OCI-LY3 (cell line): ENCODE measurements around the gene ACAD10.

ENCODE experiments used
- H2AFZ ChIP-seq: fragments of 200-600, 300-600 bp; shearing (Covaris generic); 2 replicates; pipeline ENCODE4 v1.6.0; 2014; ENCODE audit warnings: antibody characterized with exemption, low read depth, low read length
- H3K27ac ChIP-seq: fragments of 200-600, 300-600 bp; sonication (generic); 2 replicates; pipeline ENCODE4 v1.5.1; 2014; ENCODE audit warnings: mild to moderate bottlenecking, low read length, moderate library complexity, mixed read lengths
- H3K27me3 ChIP-seq: fragments of 200-600, 300-600 bp; sonication (generic); 2 replicates; pipeline ENCODE4 v1.6.1; 2014; ENCODE audit warnings: low read depth, low read length, mixed read lengths
- H3K36me3 ChIP-seq: fragments of 200-600, 300-600 bp; sonication (generic); replicated peaks from 2 replicates; pipeline ENCODE3; 2014; ENCODE audit warnings: low read depth, low read length, mixed read lengths
- H3K4me1 ChIP-seq: fragments of 300-600, 200-600 bp; sonication (generic); 2 replicates; pipeline ENCODE4 v1.6.1; 2014; ENCODE audit warnings: low read length, mixed read lengths
- H3K4me2 ChIP-seq: fragments of 200-600, 300-600 bp; sonication (generic); 2 replicates; pipeline ENCODE4 v1.6.1; 2014; ENCODE audit warnings: low read length, mixed read lengths
- H3K4me3 ChIP-seq: fragments of 300-600, 200-600 bp; sonication (generic); 2 replicates; pipeline ENCODE4 v1.5.1; 2014; ENCODE audit warnings: antibody characterized with exemption, mild to moderate bottlenecking, low read length, moderate library complexity
- H3K79me2 ChIP-seq: fragments of 300-600, 200-600 bp; shearing (Covaris generic); 2 replicates; pipeline ENCODE4 v1.6.1; 2014; ENCODE audit warnings: mild to moderate bottlenecking, low read length, mixed read lengths
- H3K9ac ChIP-seq: fragments of 300-600, 200-600 bp; shearing (Covaris generic); 2 replicates; pipeline ENCODE4 v1.6.0; 2014; ENCODE audit warnings: mild to moderate bottlenecking, low read length, moderate library complexity
- H3K9me3 ChIP-seq: fragments of 200-600, 300-600 bp; shearing (Covaris generic); 2 replicates; pipeline ENCODE4 v1.6.1; 2014; ENCODE audit warnings: low read length, mixed read lengths; ENCODE audit not compliant: insufficient read depth
- H4K20me1 ChIP-seq: fragments of 200-600, 300-600 bp; sonication (generic); 2 replicates; pipeline ENCODE4 v1.6.1; 2016; ENCODE audit warnings: low read length, mixed read lengths; ENCODE audit not compliant: insufficient read depth
- EZH2phosphoT487 ChIP-seq: fragments of 200-600 bp; shearing (Covaris generic); IDR thresholded peaks from 2 replicates; pipeline ENCODE4 v1.6.1; 2018; ENCODE audit warnings: antibody characterized with exemption, mixed run types, low read depth
- TF ChIP-seq, protein P1 (sequence below): fragments of 200-600, 300-600 bp; sonication (generic); IDR thresholded peaks from 2 replicates; pipeline ENCODE4 v1.5.1; 2014; ENCODE audit warnings: antibody characterized with exemption, low read length, low read depth

ACAD10 gene

DNA sequence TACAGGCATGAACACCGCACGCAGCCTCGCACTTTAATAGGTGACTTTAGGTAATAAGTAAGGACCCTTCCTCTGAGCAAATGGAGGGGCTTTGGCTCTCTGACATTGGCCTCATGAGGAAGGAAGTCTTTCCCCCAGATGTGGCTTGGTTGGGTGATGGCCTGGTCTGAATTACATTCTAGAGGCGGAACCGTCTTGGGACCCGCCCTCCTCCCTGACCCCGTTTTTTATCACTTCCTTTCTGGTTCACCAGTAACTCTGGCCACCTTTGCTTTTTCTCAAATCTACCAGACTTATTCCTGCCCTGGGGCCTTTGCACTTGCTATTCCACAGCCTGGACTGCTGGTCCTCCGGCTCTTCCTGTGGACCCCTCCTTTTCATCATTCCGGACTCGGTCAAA lies 94.3 kb downstream of the ACAD10 start:
- Histone ChIP-seq H3K36me3 (peaks cover 26% of the 10 kb centered on the region), H2AFZ (no peak overlapping the region), H3K27me3 (no peaks in the 10 kb centered on the region), H3K9me3 (no peaks in the 10 kb centered on the region), H3K79me2 (peaks cover 7% of the 10 kb centered on the region; the same call in 1 of the 2 replicates), H3K4me2 (no peak overlapping the region), H3K9ac (no peak overlapping the region), H4K20me1 (no peaks in the 10 kb centered on the region), H3K4me1 (peaks cover 30% of the 10 kb centered on the region), H3K4me3 (no peak overlapping the region), H3K27ac (no peak overlapping the region)
- no peak for TF ChIP-seq EZH2phosphoT487
- TF ChIP-seq, protein P1, sequence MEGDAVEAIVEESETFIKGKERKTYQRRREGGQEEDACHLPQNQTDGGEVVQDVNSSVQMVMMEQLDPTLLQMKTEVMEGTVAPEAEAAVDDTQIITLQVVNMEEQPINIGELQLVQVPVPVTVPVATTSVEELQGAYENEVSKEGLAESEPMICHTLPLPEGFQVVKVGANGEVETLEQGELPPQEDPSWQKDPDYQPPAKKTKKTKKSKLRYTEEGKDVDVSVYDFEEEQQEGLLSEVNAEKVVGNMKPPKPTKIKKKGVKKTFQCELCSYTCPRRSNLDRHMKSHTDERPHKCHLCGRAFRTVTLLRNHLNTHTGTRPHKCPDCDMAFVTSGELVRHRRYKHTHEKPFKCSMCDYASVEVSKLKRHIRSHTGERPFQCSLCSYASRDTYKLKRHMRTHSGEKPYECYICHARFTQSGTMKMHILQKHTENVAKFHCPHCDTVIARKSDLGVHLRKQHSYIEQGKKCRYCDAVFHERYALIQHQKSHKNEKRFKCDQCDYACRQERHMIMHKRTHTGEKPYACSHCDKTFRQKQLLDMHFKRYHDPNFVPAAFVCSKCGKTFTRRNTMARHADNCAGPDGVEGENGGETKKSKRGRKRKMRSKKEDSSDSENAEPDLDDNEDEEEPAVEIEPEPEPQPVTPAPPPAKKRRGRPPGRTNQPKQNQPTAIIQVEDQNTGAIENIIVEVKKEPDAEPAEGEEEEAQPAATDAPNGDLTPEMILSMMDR: no peak

DNA sequence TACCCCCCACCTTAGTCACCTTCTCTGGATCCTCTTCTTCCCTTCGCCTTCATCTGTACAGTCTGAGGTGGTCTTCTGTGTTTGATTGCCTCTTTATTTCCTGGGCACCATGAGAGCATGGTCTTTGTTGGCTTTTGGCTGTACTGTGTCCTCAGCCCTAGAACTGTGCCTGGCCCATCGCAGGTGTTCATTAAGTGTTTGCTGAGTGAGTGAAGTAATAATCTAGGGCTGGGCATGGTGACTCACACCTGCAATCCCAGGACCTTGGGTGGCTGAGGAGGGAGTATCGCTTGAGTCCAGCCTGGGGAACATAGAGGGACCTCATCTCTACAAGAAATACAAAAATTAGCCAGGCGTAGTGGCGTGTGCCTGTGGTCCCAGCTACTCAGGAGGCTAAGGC lies 94.8 kb downstream of the ACAD10 start:
- no peak overlapping the region for H3K27ac ChIP-seq
- H3K36me3 ChIP-seq: peaks cover 29% of the 10 kb centered on the region
- no peak overlapping the region for H2AFZ ChIP-seq
- no peak overlapping the region for H3K9ac ChIP-seq
- H3K4me2 ChIP-seq: no peak overlapping the region
- no peak for TF ChIP-seq EZH2phosphoT487
- TF ChIP-seq, protein P1: no peak
- no peaks in the 10 kb centered on the region for H3K9me3 ChIP-seq
- H4K20me1 ChIP-seq: no peaks in the 10 kb centered on the region
- H3K27me3 ChIP-seq: no peaks in the 10 kb centered on the region
- H3K4me1 ChIP-seq: peaks cover 26% of the 10 kb centered on the region
- no peak overlapping the region for H3K4me3 ChIP-seq
- H3K79me2 ChIP-seq: peaks cover 7% of the 10 kb centered on the region; the same call in 1 of the 2 replicates

DNA sequence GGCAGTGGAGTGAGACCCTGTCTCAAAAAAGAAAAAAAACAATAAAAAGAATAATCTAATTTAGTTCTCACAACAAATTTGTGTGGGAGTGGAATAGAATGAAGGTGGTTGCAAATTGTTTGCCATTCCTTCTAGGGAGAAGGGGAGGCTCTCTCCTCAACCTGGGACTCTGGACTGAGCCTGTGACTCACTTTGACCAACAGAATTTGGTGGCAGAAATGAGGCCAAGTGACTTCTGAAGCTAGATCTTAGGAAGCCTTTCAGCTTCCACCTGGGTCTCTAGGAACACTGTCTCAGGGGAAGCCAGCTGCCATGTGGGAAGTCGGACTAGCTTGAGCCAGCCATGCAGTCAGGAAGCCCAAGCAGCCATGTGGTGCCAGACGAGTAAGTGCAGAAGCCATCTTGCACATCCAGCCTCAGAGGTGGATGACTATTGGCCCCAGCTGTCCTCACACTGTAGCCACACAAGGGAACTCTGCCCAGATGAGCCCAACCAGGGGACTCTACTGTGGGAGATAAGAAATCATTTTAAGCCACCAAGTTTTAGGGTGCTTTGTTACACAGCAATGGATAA lies 95.3 kb downstream of the ACAD10 start:
- no peak overlapping the region for H3K4me2 ChIP-seq
- no peaks in the 10 kb centered on the region for H3K27me3 ChIP-seq
- no peaks in the 10 kb centered on the region for H3K9me3 ChIP-seq
- TF ChIP-seq EZH2phosphoT487: no peak
- TF ChIP-seq, protein P1: no peak
- peaks cover 3% of the 10 kb centered on the region; the same call in 1 of the 2 replicates for H3K79me2 ChIP-seq
- no peak overlapping the region for H3K9ac ChIP-seq
- no peak overlapping the region for H3K4me3 ChIP-seq
- H4K20me1 ChIP-seq: no peaks in the 10 kb centered on the region
- H2AFZ ChIP-seq: no peak overlapping the region
- H3K27ac ChIP-seq: no peak overlapping the region
- peaks cover 31% of the 10 kb centered on the region for H3K36me3 ChIP-seq
- H3K4me1 ChIP-seq: peaks cover 21% of the 10 kb centered on the region

DNA sequence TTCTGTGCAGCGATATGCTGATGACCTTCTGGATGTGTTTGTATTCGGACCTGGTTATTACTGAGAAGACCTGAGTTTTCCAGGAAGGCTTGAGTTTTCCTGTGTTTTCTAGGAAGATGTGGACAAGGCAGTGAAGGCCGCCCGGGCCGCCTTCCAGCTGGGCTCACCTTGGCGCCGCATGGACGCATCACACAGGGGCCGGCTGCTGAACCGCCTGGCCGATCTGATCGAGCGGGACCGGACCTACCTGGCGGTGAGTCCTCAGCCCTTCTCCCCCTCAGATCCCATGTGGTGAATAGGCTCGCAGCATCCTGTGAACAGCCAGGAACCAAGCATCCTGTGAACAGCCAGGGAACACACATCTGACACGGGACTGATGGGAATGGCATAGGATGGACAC lies 97.2 kb downstream of the ACAD10 start:
- Histone ChIP-seq H2AFZ (no peak overlapping the region), H4K20me1 (no peaks in the 10 kb centered on the region), H3K9ac (no peak overlapping the region), H3K9me3 (no peaks in the 10 kb centered on the region), H3K4me3 (no peak overlapping the region), H3K4me2 (no peak overlapping the region), H3K27ac (no peak overlapping the region), H3K36me3 (peaks cover 31% of the 10 kb centered on the region), H3K79me2 (no peaks in the 10 kb centered on the region), H3K27me3 (no peaks in the 10 kb centered on the region), H3K4me1 (peaks cover 2% of the 10 kb centered on the region)
- TF ChIP-seq EZH2phosphoT487: no peak
